ENCODE results near the gene FLOT2.

DNA sequence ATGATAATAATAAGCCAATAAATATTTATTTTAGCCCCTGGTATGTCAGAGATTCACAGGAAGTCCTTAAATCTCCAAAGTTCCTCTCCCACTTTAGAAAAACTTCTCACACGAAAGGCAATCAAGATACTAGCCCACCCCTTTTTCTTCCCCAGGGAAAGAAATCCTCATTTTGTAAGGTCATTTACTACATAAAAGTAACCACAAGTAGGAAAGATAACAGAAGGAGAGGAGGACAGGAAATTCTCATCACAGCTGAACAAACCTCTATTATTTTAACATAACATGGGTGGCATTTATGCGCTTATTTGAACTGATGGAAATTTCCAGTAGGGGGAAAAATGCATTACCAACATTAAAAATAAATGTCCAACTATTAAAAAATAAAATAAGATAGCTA lies 58.3 kb downstream of the FLOT2 start:
- no peak for TF ChIP-seq GATA2 (IDR thresholded peaks at IDR 0.05; ENCODE audit: low read depth, low read length)
- no peak for TF ChIP-seq GATA3 (IDR thresholded peaks at IDR 0.05; ENCODE audit: low read depth, low read length)
